Measurements from ENCODE around the gene VPS16.
A peak's percentile ranks its signal among the peaks of the same experiment; 100 is the strongest.
"Not testable (repeated sequence)": the region's sequence is repeated elsewhere in the genome, so short reads cannot be mapped to it uniquely, and the experiment has no call there.

VPS16 gene

GRCh38 chr20:2872459-2873009 lies 32.0 kb downstream of the VPS16 start:
- peak; percentile 63 to 79 (median 76) for DNase-seq

DNA sequence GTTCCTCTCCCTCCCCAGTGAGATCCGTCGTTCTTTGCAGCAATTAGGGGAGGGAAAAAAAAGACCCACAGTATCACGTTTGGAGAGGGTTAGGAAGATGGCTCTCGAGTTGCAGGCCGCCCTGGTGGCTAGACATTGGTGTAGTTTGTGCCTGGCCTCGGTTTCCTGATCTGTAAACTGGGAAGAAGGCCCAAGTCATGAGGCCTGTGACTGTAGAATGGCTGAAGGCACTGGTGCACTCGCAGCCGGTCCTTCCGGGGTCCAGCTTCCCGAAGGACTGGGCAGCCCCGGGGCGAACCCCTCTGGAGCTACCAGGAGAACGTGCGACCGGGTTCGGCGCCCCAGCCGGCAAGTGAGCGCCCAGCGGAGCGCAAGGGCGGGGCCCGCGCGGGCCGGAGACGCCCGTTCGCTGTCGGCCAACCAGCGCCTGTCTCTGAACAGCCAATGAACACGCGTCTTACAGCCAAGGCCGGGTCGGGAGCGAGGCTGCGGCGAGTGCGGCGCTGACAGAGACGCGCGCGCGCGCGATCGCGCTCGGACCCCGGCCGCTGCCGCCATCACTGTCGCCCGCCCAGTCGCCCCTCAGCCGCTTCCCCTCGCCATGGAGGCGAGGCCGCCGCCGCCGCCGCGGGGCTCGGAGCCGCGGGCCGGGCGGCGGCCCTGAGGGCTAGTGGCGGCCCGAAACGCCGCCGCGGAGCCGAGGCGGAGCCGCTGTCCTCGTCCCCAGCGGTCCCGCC lies 32.6 kb downstream of the VPS16 start, which contains the start of gene PTPRA:
Gene PTPRA (plus strand): TSS at position 472 of the 737 bp plus-strand sequence. CDS start 90,797 bp downstream, outside the sequence.
- DNase-seq, result peak; percentile 76 to 91 (median 86)

- peak in 3 of 6 experiments; percentile 50 to 75 (median 68) for DNase-seq
Measured at GRCh38 chr20:2873747-2874041, 33.1 kb downstream of the VPS16 start.

- no peak for DNase-seq
Measured at GRCh38 chr20:2874456-2874855, 33.9 kb downstream of the VPS16 start.

DNA sequence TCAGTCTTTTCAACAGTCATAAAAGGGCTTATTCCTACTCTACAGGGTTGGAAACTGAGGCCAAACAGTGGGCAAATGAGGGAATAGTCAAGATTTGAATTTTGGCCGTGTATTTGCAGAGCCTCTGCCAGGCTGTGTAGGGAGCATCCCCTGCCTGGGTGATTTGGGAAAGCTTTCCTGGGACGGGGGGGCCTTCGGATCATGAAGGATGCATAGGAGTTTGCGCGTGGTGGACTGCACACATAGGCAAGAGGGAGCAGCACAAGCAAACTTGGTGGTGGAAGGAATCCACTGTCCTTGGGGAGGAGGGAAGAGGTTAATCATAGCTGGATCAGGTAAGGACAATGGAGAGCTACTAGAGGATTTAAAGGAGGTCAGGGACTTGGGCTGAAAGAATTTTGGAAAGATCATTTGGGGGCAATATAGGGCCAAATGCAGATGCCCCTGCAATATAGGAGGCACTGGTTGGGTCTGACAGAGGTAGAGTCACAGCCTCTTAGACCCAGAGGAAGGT lies 35.2 kb downstream of the VPS16 start:
- DNase-seq, result no peak

GRCh38 chr20:2878515-2878914 lies 38.0 kb downstream of the VPS16 start:
- no peak for DNase-seq

GRCh38 chr20:2879146-2879545 lies 38.6 kb downstream of the VPS16 start:
- DNase-seq, result no peak

DNA sequence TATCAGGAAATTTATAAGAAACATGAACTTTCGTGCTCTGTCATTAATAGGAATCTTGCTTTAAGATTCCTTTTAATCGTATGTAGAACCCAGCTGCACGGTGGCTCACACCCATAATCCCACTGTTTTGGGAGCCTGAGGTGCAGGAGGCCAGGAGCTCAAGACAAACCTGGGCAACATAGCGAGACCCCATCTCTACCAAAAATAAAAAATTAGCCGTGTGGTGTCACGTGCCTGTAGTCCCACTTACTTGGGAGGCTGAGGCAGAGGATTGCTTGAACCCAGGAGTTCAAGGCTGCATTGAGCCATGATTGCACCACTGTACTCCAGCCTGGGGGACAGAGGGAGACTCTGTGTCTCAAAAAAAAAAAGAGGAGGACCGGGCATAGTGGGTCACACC lies 40.1 kb downstream of the VPS16 start:
- DNase-seq, result no peak

DNA sequence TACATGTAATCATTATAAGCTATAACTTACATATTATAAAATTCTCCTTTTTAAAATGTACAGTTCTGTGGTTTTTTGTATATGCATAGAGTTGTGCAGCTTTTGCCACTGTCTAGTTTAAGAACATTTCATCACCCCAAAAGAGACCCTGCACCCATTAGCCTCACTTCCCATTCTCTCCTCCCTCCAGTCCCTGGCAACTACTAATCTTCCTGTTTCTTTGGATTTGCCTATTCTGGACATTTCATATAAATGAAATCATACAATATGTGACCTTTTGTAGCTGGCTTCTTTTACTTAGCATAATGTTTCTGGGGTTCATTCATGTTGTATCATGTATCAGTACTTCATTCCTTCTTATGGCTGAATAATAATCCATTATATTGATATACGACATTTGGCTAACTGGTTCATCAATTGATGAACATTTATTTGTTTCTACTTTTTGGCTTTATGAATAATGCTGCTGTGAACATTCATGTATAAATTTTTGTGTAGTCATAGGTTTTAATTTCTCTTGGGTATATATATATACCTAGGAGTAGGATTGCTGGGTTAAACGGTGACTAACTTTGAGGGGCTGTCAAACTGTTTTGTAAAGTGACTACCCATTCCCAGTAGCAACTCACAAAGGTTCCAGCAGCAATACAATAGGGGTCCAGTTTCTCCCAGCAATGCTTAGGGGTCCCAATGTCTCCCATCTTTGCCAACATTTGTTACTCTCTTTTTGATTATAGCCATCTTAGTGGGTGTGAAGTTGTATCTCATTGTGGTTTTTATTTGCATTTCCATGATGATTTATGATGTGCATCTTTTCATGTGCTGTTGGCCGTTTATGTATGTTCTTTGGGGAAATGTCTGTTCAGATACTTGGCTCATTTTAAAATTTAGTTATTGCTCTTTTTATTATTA lies 43.4 kb downstream of the VPS16 start:
- DNase-seq, result no peak

- no peak for DNase-seq
Measured at GRCh38 chr20:2887715-2888114, 47.2 kb downstream of the VPS16 start.

DNA sequence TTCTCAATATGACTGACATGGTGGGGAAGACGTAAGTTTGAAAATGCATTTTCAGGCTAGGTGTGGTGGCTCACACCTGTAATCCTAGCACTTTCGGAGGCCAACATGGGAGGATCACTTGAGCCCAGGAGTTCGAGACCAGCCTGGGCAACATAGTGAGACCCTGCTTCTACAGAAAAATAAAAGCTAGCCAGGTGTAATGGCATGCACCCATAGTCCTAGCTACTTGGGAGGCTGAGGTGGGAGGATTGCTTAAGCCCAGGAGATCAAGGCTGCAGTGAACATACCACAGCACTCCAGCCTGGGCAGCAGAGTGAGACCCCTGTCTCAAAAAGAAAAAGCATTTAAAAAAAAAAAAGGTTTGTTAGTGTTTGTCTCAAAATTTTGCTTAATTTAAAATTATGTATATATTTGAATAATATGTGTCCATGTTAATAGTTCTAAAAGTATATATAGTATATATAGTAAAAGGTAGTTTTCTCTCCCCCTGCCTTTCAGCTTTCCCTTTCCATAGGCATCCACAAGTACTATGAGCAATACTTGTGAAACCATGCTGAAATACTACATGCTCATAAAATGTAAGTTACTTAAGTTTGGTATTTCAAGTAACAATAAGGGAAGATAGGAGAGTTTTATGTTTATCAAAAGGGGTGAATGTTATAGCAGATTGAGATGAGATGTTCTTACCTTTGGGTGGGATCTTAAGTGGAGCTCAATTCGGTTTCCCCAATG lies 47.8 kb downstream of the VPS16 start:
- DNase-seq, result no peak

GRCh38 chr20:2889209-2889608 lies 48.7 kb downstream of the VPS16 start:
- no peak for DNase-seq

- DNase-seq, result no peak
Measured at GRCh38 chr20:2889797-2890196, 49.3 kb downstream of the VPS16 start.

GRCh38 chr20:2890742-2891141 lies 50.2 kb downstream of the VPS16 start:
- DNase-seq, result no peak

DNA sequence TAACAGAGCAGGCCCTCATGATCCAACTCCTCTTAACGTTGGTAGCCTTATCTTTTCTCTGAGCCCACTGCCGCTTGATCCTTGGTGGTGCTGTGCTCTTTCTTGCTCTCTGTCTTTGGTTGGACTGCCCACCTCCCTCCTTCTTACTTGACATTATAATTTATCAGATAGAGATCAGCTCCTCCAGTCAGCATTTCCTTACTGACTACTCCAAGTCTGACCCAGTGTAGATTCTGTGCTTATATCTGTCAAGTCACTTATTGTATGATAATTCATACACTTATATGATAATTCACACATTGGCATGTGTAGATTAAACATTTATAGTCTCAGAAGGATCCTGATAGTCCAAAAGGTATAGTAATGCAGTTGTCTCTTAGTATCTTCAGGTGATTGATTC lies 50.8 kb downstream of the VPS16 start:
- no peak for DNase-seq

DNA sequence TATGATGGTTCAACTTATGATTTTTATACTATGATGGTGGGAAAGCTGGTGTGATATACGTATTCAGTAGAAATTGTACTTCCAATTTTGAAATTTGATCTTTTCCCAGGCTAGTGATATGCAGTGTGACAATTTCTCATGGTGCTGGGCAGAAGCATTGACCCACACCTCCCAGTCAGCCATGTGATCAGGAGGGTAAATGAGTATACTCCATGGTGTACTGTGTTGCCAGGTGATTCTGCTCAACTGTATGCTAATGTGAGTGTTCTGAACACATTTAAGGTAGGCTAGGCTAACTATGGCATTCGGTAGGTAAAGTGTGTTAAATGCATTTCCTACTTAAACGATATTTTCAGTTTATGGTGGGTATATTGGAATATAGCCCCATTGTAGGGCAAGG lies 51.8 kb downstream of the VPS16 start:
- no peak for DNase-seq

DNA sequence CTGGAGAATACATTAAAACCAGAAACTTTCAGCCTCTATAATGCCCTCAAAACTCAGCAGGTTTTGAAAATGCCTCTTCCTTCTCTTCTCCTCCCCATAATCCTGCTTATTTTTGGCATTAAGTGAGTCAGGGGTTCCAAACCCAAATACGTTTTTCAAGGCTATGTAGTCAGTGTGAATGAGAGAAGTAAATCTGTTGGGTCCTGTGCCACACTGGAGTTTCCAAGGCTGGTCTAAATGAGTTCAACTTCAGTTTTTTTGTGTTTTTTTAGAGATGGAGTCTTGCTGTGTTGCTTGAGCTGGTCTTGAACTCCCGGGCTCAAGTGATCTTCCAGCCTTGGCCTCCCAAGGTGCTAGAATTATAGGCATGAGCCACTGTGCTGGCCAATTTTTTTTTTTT lies 53.7 kb downstream of the VPS16 start:
- DNase-seq, result no peak

DNA sequence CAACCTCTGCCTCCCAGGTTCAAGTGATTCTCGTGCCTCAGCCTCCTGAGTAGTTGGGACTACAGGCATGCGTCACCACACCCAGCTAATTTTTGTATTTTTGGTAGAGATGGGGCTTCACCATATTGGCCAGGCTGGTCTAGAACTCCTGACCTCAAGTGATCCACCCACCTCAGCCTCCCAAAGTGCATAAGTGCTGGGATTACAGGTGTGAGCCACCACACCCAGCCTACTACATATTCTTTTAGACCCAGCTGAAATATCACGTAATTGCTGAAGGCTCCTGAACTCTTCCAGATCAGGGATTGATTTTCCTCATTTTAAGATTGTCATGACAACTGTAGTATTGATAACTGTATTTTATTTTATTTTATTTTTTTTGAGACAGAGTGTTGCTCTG lies 54.6 kb downstream of the VPS16 start:
- DNase-seq, result not testable (repeated sequence)

DNA sequence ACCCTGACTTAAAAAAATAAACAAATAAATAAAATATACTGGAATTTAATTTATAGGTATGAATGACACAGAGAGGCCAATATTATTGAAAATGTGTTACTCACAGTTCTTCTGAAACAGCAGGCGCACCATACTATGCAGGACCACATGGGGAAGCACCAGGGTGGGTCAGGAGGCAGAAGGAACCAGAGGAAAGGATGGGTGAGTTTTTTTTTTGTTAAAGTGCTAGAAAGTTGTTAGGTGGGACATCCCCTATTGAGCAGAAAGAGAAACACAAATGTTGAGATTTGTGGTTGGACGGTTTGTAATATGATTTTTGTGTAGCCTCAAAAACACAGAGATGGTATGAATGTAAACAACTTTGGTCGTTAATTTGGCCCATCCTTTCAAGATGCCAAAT lies 58.7 kb downstream of the VPS16 start:
- DNase-seq, result no peak

DNA sequence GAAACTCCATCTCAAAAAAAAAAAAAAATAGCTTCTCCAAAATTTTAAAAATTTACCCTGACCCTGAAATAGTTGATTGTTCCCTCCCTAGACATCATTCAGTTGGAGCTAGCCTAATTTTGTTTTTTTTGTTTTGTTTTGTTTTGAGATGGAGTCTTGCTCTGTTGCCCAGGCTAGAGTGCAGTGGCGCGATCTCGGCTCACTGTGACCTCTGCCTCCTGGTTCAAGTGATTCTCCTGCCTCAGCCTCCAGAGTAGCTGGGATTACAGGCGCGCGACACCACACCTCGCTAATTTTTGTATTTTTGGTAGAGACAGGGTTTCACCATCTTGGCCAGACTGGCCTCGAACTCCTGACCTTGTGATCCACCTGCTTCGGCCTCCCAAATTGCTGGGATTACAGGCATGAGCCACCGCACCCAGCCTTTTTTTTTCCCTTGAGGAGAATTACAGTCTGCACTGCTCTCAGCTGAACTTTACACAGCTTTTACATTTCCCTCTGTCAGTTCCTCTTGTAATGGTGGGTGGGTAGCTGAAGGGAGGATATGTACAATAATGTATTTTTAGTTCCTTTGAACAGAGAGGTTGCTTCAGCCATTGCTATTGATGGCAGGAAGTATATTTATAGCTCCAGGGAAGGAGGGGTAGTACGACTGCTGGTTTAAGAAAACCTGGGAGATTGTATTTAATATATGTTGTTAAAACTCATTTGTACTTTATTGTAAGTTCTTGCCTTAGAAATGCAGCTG lies 60.5 kb downstream of the VPS16 start:
- DNase-seq, result peak in 3 of 6 experiments; percentile 2 to 18 (median 6)

DNA sequence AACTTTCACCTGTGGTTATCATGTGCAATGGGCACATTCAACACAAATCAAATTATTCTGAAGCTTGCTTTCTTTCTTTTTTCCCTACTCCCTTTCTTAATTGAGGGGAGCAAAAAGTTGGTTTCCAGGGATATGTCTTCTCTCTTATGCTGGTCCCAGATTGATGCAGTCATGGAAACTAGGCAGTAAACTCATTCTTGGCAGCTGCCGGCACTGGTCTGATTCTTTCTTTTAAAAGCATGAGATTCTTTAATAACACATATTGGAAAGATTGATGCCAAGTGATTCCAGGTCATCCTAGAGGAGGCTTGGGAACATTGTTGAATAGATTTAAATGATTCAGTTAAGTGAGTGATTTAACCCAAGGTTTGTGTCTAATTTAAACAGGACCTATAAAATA lies 61.7 kb downstream of the VPS16 start:
- no peak for DNase-seq

GRCh38 chr20:2902818-2903217 lies 62.3 kb downstream of the VPS16 start:
- no peak for DNase-seq
